GM12878 (cell line): ENCODE results near the gene ZNF33B.

Experiments
- ATF7 ChIP-seq: fragments of 450-650 bp; IDR thresholded peaks from 2 replicates; pipeline ENCODE4 v1.6.1; 2016; ENCODE audit warnings: low read depth, mild to moderate bottlenecking
- CHD2 ChIP-seq: IDR thresholded peaks from 2 replicates; pipeline ENCODE4 v1.6.1; 2011; ENCODE audit warnings: low read depth, low read length, improper control_type of control experiment, borderline replicate concordance
- EZH2 ChIP-seq: IDR thresholded peaks from 2 replicates; pipeline ENCODE4 v1.6.1; 2012; ENCODE audit warnings: low read depth, mild to moderate bottlenecking, control low read depth, inconsistent platforms, low read length, borderline replicate concordance; ENCODE audit not compliant: control insufficient read depth
- HCFC1 ChIP-seq: fragments of 150-350 bp; IDR thresholded peaks from 2 replicates; pipeline ENCODE4 v1.6.1; 2014; ENCODE audit warnings: low read length
- RAD21 ChIP-seq: IDR thresholded peaks from 2 replicates; pipeline ENCODE4 v1.6.1; 2011; ENCODE audit warnings: mild to moderate bottlenecking, low read depth, low read length, moderate library complexity; ENCODE audit not compliant: insufficient read depth
- RCOR1 ChIP-seq: conservative IDR thresholded peaks from 2 replicates; pipeline ENCODE4 v1.6.1; 2012; ENCODE audit warnings: low read depth, low read length, improper control_type of control experiment
- SP1 ChIP-seq: IDR thresholded peaks from one replicate; pipeline ENCODE4 v1.6.1; 2011; ENCODE audit warnings: low read depth, low read length
- STAT3 ChIP-seq: IDR thresholded peaks from 2 replicates; pipeline ENCODE4 v1.6.1; 2011; ENCODE audit warnings: low read depth, low read length, improper control_type of control experiment
- TAF1 ChIP-seq: IDR thresholded peaks from 2 replicates; pipeline ENCODE4 v1.6.1; 2011; ENCODE audit warnings: mild to moderate bottlenecking, low read depth, low read length, borderline replicate concordance
- TF ChIP-seq, protein P1 (sequence below): fragments of 450-650 bp; IDR thresholded peaks from 2 replicates; pipeline ENCODE4 v1.6.1; 2014; ENCODE audit warnings: mild to moderate bottlenecking
- TF ChIP-seq, protein P2 (sequence below), 3 experiments: IDR thresholded peaks in 2 of 3; conservative IDR thresholded peaks in 1 of 3; 2 replicates each; pipeline ENCODE4 v1.5.1; 2011; ENCODE audit warnings: low read depth in 3 of 3, low read length in 3 of 3, mild to moderate bottlenecking in 3 of 3, control low read depth in 2 of 3, moderate library complexity in 2 of 3, inconsistent platforms in 1 of 3, mixed read lengths in 1 of 3; ENCODE audit not compliant: control insufficient read depth in 2 of 3, insufficient read depth in 1 of 3; ENCODE audit errors: extremely low read depth in 1 of 3
- TF ChIP-seq, protein P3 (sequence below): IDR thresholded peaks from 2 replicates; pipeline ENCODE4 v1.6.1; 2012; ENCODE audit warnings: mild to moderate bottlenecking, low read depth, low read length
- TF ChIP-seq, protein P4 (sequence below): IDR thresholded peaks from 2 replicates; pipeline ENCODE4 v1.6.1; 2011; ENCODE audit warnings: low read depth, low read length, improper control_type of control experiment, borderline replicate concordance
- TF ChIP-seq, protein P5 (sequence below): IDR thresholded peaks from 2 replicates; pipeline ENCODE4 v1.6.1; 2012; ENCODE audit warnings: low read depth, low read length, improper control_type of control experiment

DNA sequence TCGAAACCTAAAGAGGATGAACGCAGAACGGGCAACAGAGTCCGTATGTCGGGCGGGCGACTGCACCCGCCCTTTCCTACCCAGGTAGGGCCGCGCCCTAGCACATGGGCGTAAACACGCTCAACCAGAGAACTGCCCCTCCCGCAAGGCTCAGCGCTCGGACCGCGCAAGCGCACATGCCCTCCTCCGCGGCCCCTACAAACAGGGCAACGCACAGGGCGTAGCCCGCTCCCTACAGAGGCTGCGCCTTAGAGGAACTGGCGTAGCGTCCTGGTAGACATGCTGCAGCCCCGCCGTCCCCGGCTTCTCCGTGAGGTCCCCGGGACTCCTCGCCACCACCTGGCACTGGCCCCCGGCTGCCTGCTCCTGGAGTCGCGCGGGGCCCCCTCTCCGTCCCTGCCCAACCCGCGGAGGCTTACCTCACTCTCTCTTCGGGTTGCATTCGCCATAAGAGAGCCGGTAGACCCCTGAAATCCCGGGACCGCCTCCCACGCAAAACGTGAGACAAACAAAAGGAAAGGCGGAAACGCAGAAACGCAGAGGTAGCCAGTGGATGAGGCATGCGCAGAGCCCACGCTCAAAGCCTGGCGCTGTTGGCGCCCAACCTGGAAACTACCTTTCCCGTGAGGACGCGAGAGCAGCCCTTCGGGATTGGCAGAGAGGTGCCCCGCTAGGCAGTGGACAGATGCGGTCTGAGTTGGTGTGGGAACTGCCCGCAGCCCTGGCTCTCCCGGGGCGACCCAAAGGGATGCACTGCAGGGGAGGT, at the start of gene ZNF33B:
- no peak for TF ChIP-seq EZH2
- no peak for TF ChIP-seq SP1
- TF ChIP-seq, protein P1, sequence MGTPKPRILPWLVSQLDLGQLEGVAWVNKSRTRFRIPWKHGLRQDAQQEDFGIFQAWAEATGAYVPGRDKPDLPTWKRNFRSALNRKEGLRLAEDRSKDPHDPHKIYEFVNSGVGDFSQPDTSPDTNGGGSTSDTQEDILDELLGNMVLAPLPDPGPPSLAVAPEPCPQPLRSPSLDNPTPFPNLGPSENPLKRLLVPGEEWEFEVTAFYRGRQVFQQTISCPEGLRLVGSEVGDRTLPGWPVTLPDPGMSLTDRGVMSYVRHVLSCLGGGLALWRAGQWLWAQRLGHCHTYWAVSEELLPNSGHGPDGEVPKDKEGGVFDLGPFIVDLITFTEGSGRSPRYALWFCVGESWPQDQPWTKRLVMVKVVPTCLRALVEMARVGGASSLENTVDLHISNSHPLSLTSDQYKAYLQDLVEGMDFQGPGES: no peak
- no peak for TF ChIP-seq TAF1
- TF ChIP-seq CHD2: no peak
- TF ChIP-seq, protein P2, sequence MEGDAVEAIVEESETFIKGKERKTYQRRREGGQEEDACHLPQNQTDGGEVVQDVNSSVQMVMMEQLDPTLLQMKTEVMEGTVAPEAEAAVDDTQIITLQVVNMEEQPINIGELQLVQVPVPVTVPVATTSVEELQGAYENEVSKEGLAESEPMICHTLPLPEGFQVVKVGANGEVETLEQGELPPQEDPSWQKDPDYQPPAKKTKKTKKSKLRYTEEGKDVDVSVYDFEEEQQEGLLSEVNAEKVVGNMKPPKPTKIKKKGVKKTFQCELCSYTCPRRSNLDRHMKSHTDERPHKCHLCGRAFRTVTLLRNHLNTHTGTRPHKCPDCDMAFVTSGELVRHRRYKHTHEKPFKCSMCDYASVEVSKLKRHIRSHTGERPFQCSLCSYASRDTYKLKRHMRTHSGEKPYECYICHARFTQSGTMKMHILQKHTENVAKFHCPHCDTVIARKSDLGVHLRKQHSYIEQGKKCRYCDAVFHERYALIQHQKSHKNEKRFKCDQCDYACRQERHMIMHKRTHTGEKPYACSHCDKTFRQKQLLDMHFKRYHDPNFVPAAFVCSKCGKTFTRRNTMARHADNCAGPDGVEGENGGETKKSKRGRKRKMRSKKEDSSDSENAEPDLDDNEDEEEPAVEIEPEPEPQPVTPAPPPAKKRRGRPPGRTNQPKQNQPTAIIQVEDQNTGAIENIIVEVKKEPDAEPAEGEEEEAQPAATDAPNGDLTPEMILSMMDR (IDR thresholded peaks at IDR 0.05 in 2 of 3, conservative IDR thresholded peaks at IDR 0.05 in 1 of 3; ENCODE audit: control insufficient read depth in 2 of 3, extremely low read depth in 1 of 3, insufficient read depth in 1 of 3, low read depth in 3 of 3, low read length in 3 of 3): no peak
- peak; percentile 43; the same call in 1 of the 2 replicates for TF ChIP-seq HCFC1
- TF ChIP-seq, protein P3, sequence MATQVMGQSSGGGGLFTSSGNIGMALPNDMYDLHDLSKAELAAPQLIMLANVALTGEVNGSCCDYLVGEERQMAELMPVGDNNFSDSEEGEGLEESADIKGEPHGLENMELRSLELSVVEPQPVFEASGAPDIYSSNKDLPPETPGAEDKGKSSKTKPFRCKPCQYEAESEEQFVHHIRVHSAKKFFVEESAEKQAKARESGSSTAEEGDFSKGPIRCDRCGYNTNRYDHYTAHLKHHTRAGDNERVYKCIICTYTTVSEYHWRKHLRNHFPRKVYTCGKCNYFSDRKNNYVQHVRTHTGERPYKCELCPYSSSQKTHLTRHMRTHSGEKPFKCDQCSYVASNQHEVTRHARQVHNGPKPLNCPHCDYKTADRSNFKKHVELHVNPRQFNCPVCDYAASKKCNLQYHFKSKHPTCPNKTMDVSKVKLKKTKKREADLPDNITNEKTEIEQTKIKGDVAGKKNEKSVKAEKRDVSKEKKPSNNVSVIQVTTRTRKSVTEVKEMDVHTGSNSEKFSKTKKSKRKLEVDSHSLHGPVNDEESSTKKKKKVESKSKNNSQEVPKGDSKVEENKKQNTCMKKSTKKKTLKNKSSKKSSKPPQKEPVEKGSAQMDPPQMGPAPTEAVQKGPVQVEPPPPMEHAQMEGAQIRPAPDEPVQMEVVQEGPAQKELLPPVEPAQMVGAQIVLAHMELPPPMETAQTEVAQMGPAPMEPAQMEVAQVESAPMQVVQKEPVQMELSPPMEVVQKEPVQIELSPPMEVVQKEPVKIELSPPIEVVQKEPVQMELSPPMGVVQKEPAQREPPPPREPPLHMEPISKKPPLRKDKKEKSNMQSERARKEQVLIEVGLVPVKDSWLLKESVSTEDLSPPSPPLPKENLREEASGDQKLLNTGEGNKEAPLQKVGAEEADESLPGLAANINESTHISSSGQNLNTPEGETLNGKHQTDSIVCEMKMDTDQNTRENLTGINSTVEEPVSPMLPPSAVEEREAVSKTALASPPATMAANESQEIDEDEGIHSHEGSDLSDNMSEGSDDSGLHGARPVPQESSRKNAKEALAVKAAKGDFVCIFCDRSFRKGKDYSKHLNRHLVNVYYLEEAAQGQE: no peak
- TF ChIP-seq, protein P4, sequence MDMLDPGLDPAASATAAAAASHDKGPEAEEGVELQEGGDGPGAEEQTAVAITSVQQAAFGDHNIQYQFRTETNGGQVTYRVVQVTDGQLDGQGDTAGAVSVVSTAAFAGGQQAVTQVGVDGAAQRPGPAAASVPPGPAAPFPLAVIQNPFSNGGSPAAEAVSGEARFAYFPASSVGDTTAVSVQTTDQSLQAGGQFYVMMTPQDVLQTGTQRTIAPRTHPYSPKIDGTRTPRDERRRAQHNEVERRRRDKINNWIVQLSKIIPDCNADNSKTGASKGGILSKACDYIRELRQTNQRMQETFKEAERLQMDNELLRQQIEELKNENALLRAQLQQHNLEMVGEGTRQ: no peak
- TF ChIP-seq ATF7: 0 out of 2 replicates have a peak, but pooled peaks have one; percentile 40
- TF ChIP-seq, protein P5, sequence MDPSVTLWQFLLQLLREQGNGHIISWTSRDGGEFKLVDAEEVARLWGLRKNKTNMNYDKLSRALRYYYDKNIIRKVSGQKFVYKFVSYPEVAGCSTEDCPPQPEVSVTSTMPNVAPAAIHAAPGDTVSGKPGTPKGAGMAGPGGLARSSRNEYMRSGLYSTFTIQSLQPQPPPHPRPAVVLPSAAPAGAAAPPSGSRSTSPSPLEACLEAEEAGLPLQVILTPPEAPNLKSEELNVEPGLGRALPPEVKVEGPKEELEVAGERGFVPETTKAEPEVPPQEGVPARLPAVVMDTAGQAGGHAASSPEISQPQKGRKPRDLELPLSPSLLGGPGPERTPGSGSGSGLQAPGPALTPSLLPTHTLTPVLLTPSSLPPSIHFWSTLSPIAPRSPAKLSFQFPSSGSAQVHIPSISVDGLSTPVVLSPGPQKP: 0 out of 2 replicates have a peak, but pooled peaks have one; percentile 28
- no peak for TF ChIP-seq RAD21
- no peak for TF ChIP-seq RCOR1
- no peak for TF ChIP-seq STAT3
